Measurements from ENCODE around the gene ZFTA. TPM values are rescaled to one million over a fixed set of nuclear protein-coding genes. Genes with fewer than 3 reads are reported as not detected.
"Not testable (repeated sequence)": the region's sequence is repeated elsewhere in the genome, so short reads cannot be mapped to it uniquely, and the experiment has no call there.

Gene ZFTA
- 12.6 TPM for total RNA-seq
- long read RNA-seq, partial matches to known transcripts, result 1 of 11 reads
- long read RNA-seq, other reads (novel, unspliced or antisense), result 9 of 11 reads

- DNase-seq (ENCODE audit: missing footprints), result peak; percentile 80
- peak; percentile 39 for ATAC-seq
- intact Hi-C loops (cut with DNase I), result loop anchor here (1.0 to 10.0 kb wide), 3 partner anchors 45 to 386 kb away; partner anchors contain the start of gene SPINDOC
These were observed at the start of gene ZFTA for GRCh38 chr11:63768237-63769041. Gene ZFTA (minus strand): TSS chr11:63768775. CDS start chr11:63768622, 153 bp downstream.

GRCh38 chr11:63817758-63818498, 49.4 kb upstream of the ZFTA start:
- DNase-seq (ENCODE audit: missing footprints) (peak; percentile 60), ATAC-seq (no peak)
- intact Hi-C loops (cut with DNase I), result no loop called here

- no peak for DNase-seq (ENCODE audit: missing footprints)
- intact Hi-C loops (cut with DNase I), result no loop called here
- no peak for ATAC-seq
These were observed 48.2 kb upstream of the ZFTA start for GRCh38 chr11:63816732-63817131.

GRCh38 chr11:63816166-63816565, 47.6 kb upstream of the ZFTA start:
- DNase-seq (ENCODE audit: missing footprints) (no peak), ATAC-seq (no peak)
- intact Hi-C loops (cut with DNase I), result no loop called here

GRCh38 chr11:63814383-63814736, 45.8 kb upstream of the ZFTA start:
- intact Hi-C loops (cut with DNase I), result no loop called here
- DNase-seq (ENCODE audit: missing footprints) (no peak), ATAC-seq (no peak)

GRCh38 chr11:63813563-63814382, 45.2 kb upstream of the ZFTA start:
- peak; percentile 43 for ATAC-seq
- intact Hi-C loops (cut with DNase I), result loop anchor here (1.0 kb wide), 1 partner anchor 45 kb away; the partner anchor contains the start of gene ZFTA
- peak; percentile 73 for DNase-seq (ENCODE audit: missing footprints)

- peak; percentile 95 for ATAC-seq
- peak; percentile 90 for DNase-seq (ENCODE audit: missing footprints)
- intact Hi-C loops (cut with DNase I), result loop anchor here (1.0 kb wide), 1 partner anchor 45 kb away; the partner anchor contains the start of gene ZFTA
These were observed 44.5 kb upstream of the ZFTA start, which contains the start of gene SPINDOC for GRCh38 chr11:63813035-63813562. Gene SPINDOC (plus strand): TSS chr11:63813456. CDS start chr11:63813687, 231 bp downstream.

GRCh38 chr11:63811522-63811921, 42.9 kb upstream of the ZFTA start:
- no peak for DNase-seq (ENCODE audit: missing footprints)
- no peak for ATAC-seq
- intact Hi-C loops (cut with DNase I), result no loop called here

- peak; percentile 43 for DNase-seq (ENCODE audit: missing footprints)
- ATAC-seq; intact Hi-C loops (cut with DNase I): not testable (repeated sequence)
These were observed 41.8 kb upstream of the ZFTA start for GRCh38 chr11:63810383-63810782.

GRCh38 chr11:63805844-63806415, 37.4 kb upstream of the ZFTA start:
- intact Hi-C loops (cut with DNase I), result no loop called here
- DNase-seq (ENCODE audit: missing footprints) (no peak), ATAC-seq (peak; percentile 76)

GRCh38 chr11:63804259-63804658, 35.7 kb upstream of the ZFTA start:
- DNase-seq (ENCODE audit: missing footprints) (no peak), ATAC-seq (no peak)
- intact Hi-C loops (cut with DNase I), result no loop called here

GRCh38 chr11:63802637-63803414, 34.3 kb upstream of the ZFTA start:
- intact Hi-C loops (cut with DNase I), result no loop called here
- ATAC-seq, result no peak
- DNase-seq (ENCODE audit: missing footprints), result no peak

- DNase-seq (ENCODE audit: missing footprints), result no peak
- intact Hi-C loops (cut with DNase I), result no loop called here
- no peak for ATAC-seq
These were observed 32.3 kb upstream of the ZFTA start for GRCh38 chr11:63800921-63801320.

- ATAC-seq (no peak), DNase-seq (ENCODE audit: missing footprints) (no peak)
- intact Hi-C loops (cut with DNase I), result no loop called here
These were observed 26.5 kb upstream of the ZFTA start for GRCh38 chr11:63795066-63795465.

GRCh38 chr11:63793161-63793560, 24.6 kb upstream of the ZFTA start:
- ATAC-seq, result no peak
- intact Hi-C loops (cut with DNase I), result no loop called here
- no peak for DNase-seq (ENCODE audit: missing footprints)

GRCh38 chr11:63791495-63792167, 23.1 kb upstream of the ZFTA start:
- no peak for DNase-seq (ENCODE audit: missing footprints)
- no peak for ATAC-seq
- intact Hi-C loops (cut with DNase I), result no loop called here

GRCh38 chr11:63785823-63786222, 17.2 kb upstream of the ZFTA start:
- no peak for DNase-seq (ENCODE audit: missing footprints)
- intact Hi-C loops (cut with DNase I), result no loop called here
- ATAC-seq, result no peak

Measured in Right ventricle myocardium inferior (tissue), 1 donor.